Fibroblast of skin of right biceps (primary cell): ENCODE data around the gene BAIAP2.

ENCODE experiments used
- DNase-seq: peaks from one replicate; pipeline ENCODE4 v3.0.0-alpha.2; 2013

Gene BAIAP2

GRCh38 chr17:81053041-81053970 is 18.4 kb downstream of the BAIAP2 start:
- no peak for DNase-seq

- no peak for DNase-seq
These were observed 19.4 kb downstream of the BAIAP2 start for GRCh38 chr17:81054308-81054707.

GRCh38 chr17:81054881-81055370 is 20.0 kb downstream of the BAIAP2 start:
- no peak for DNase-seq

GRCh38 chr17:81056312-81056711 is 21.4 kb downstream of the BAIAP2 start:
- DNase-seq, result no peak

GRCh38 chr17:81057079-81057730 is 22.3 kb downstream of the BAIAP2 start:
- peak; percentile 19 for DNase-seq

GRCh38 chr17:81057777-81058176 is 22.8 kb downstream of the BAIAP2 start:
- no peak for DNase-seq

- DNase-seq, result no peak
These were observed 23.4 kb downstream of the BAIAP2 start for GRCh38 chr17:81058263-81058871.

GRCh38 chr17:81059026-81059425 is 24.1 kb downstream of the BAIAP2 start:
- DNase-seq, result no peak

- no peak for DNase-seq
These were observed 25.5 kb downstream of the BAIAP2 start for GRCh38 chr17:81060416-81060815.

- no peak for DNase-seq
These were observed 26.2 kb downstream of the BAIAP2 start for GRCh38 chr17:81061027-81061735.

GRCh38 chr17:81062014-81062780 is 27.2 kb downstream of the BAIAP2 start:
- no peak for DNase-seq

GRCh38 chr17:81063106-81064093 is 28.4 kb downstream of the BAIAP2 start:
- no peak for DNase-seq

GRCh38 chr17:81064678-81065475 is 29.9 kb downstream of the BAIAP2 start:
- peak; percentile 68 for DNase-seq

- DNase-seq, result no peak
These were observed 30.5 kb downstream of the BAIAP2 start for GRCh38 chr17:81065500-81065899.

GRCh38 chr17:81066072-81066471 is 31.1 kb downstream of the BAIAP2 start:
- no peak for DNase-seq

GRCh38 chr17:81066771-81067315 is 31.9 kb downstream of the BAIAP2 start:
- DNase-seq, result no peak

GRCh38 chr17:81067391-81067811 is 32.5 kb downstream of the BAIAP2 start:
- peak; percentile 15 for DNase-seq

- no peak for DNase-seq
These were observed 33.6 kb downstream of the BAIAP2 start for GRCh38 chr17:81068411-81069134.

GRCh38 chr17:81069135-81069645 is 34.2 kb downstream of the BAIAP2 start:
- DNase-seq, result no peak
